ENCODE results near the gene RAB34. TPM values are rescaled to one million over a fixed set of nuclear protein-coding genes. Genes with fewer than 3 reads are reported as not detected.

RAB34 gene
- total RNA-seq, 1 donor from 2014 or later: 150 TPM

DNA sequence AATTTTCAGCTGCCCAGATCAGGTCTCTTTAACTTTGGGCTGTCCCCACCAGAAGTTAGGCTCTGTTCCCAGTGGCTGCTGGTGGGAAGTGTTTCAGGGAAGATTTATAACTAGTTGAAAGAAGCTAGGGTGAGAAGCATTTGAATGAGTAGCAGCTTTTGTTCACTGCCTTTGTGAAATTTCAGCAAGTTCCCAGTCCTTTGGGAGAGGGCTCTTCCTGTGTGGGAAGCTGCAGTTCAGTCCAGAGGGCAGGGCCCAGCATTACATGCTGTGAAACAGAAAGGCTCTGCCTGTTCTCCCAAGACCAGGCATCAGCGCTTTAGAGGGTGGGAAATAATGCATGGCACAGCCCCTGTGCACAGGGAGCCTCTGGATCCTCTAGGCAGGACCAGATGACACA lies 23.8 kb downstream of the RAB34 start:
- Histone ChIP-seq H3K27me3 (ENCODE audit: insufficient read depth, low read length) (no peaks in the 10 kb centered on the region), H3K4me1 (ENCODE audit: insufficient read depth, low read length) (no peaks in the 10 kb centered on the region), H3K79me2 (ENCODE audit: insufficient read depth, low read length) (no peaks in the 10 kb centered on the region), H3K27ac (ENCODE audit: low read depth, low read length) (no peak overlapping the region), H3K36me3 (ENCODE audit: insufficient read depth, low read length) (peaks cover 63% of the 10 kb centered on the region), H3K4me3 (ENCODE audit: insufficient read depth, low read depth, low read length) (no peak overlapping the region), H2AFZ (ENCODE audit: low read depth, low read length) (no peak overlapping the region), H3K9me3 (ENCODE audit: insufficient read depth, low read depth, low read length) (no peaks in the 10 kb centered on the region), H3K9ac (ENCODE audit: low read length) (no peak overlapping the region), H4K20me1 (ENCODE audit: insufficient read depth, low read length) (peaks cover 13% of the 10 kb centered on the region), H3K4me2 (ENCODE audit: low read length) (no peak overlapping the region)
- Mint-ChIP-seq H3K27ac (ENCODE audit: unreplicated experiment) (no peak overlapping the region), H3K4me3 (ENCODE audit: unreplicated experiment) (no peak overlapping the region), H3K4me1 (ENCODE audit: low read depth, unreplicated experiment) (no peaks in the 10 kb centered on the region), H3K36me3 (ENCODE audit: low read depth, unreplicated experiment) (peaks cover 21% of the 10 kb centered on the region), H3K9me3 (ENCODE audit: unreplicated experiment) (no peaks in the 10 kb centered on the region), H3K27me3 (ENCODE audit: low read depth, unreplicated experiment) (no peaks in the 10 kb centered on the region)
- DNase-seq (ENCODE audit: low read depth) (no peak), FAIRE-seq (no peak)
- TF ChIP-seq EZH2 (IDR thresholded peaks at IDR 0.05; ENCODE audit: insufficient read depth, low read length): no peak
- TF ChIP-seq, protein P1, sequence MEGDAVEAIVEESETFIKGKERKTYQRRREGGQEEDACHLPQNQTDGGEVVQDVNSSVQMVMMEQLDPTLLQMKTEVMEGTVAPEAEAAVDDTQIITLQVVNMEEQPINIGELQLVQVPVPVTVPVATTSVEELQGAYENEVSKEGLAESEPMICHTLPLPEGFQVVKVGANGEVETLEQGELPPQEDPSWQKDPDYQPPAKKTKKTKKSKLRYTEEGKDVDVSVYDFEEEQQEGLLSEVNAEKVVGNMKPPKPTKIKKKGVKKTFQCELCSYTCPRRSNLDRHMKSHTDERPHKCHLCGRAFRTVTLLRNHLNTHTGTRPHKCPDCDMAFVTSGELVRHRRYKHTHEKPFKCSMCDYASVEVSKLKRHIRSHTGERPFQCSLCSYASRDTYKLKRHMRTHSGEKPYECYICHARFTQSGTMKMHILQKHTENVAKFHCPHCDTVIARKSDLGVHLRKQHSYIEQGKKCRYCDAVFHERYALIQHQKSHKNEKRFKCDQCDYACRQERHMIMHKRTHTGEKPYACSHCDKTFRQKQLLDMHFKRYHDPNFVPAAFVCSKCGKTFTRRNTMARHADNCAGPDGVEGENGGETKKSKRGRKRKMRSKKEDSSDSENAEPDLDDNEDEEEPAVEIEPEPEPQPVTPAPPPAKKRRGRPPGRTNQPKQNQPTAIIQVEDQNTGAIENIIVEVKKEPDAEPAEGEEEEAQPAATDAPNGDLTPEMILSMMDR (IDR thresholded peaks at IDR 0.05; ENCODE audit: insufficient read depth, low read depth, low read length): no peak

DNA sequence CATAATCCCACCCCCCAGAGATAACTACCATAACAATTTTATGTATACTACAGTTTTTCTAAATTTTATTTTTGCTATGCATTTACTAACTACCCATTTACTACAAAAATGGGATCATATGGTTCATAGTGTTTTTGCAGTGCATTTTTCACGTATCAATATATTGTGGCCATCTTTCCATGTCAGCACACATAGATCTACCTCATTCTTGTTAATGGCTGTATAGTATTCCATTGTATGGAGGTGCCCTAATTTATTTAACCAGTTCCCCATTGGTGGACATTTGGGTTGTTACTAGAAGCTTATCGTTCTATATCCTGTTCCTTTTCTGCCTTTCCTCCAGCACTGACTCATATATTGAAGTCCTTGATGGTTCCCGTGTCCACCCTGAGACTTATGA lies 28.7 kb downstream of the RAB34 start:
- Histone ChIP-seq H3K4me2 (ENCODE audit: low read length) (no peak overlapping the region), H3K9ac (ENCODE audit: low read length) (no peak overlapping the region), H2AFZ (ENCODE audit: low read depth, low read length) (no peak overlapping the region), H3K27me3 (ENCODE audit: insufficient read depth, low read length) (no peaks in the 10 kb centered on the region), H3K27ac (ENCODE audit: low read depth, low read length) (no peak overlapping the region), H3K4me1 (ENCODE audit: insufficient read depth, low read length) (no peaks in the 10 kb centered on the region), H3K79me2 (ENCODE audit: insufficient read depth, low read length) (no peaks in the 10 kb centered on the region), H4K20me1 (ENCODE audit: insufficient read depth, low read length) (peaks cover 16% of the 10 kb centered on the region), H3K9me3 (ENCODE audit: insufficient read depth, low read depth, low read length) (no peaks in the 10 kb centered on the region), H3K4me3 (ENCODE audit: insufficient read depth, low read depth, low read length) (no peak overlapping the region), H3K36me3 (ENCODE audit: insufficient read depth, low read length) (peaks cover 73% of the 10 kb centered on the region)
- Mint-ChIP-seq H3K27me3 (ENCODE audit: low read depth, unreplicated experiment) (no peaks in the 10 kb centered on the region), H3K4me3 (ENCODE audit: unreplicated experiment) (no peak overlapping the region), H3K9me3 (ENCODE audit: unreplicated experiment) (no peaks in the 10 kb centered on the region), H3K4me1 (ENCODE audit: low read depth, unreplicated experiment) (no peaks in the 10 kb centered on the region), H3K36me3 (ENCODE audit: low read depth, unreplicated experiment) (peaks cover 33% of the 10 kb centered on the region), H3K27ac (ENCODE audit: unreplicated experiment) (no peak overlapping the region)
- DNase-seq (ENCODE audit: low read depth) (no peak), FAIRE-seq (no peak)
- no peak for TF ChIP-seq EZH2 (IDR thresholded peaks at IDR 0.05; ENCODE audit: insufficient read depth, low read length)
- TF ChIP-seq, protein P1 (IDR thresholded peaks at IDR 0.05; ENCODE audit: insufficient read depth, low read depth, low read length): no peak

DNA sequence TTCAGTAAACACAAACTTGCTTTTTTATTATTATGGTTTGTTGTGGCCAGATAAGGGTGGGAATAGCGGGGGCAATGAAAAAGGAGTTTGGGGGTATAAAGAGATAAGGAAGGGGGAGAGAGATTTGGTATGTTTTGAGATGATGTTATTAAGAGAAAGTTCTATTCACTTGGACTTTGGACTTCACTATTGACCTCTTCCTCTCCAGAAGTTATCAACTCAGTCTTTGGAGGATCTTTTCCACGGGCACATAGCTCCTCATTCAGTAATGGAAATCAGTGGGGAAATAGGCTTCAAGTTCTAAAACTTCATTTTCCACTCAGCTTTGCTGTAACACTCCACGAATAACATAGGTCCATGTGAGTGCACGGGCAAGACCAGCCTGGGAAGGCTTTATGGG lies 29.2 kb downstream of the RAB34 start:
- TF ChIP-seq EZH2 (IDR thresholded peaks at IDR 0.05; ENCODE audit: insufficient read depth, low read length): no peak
- TF ChIP-seq, protein P1 (IDR thresholded peaks at IDR 0.05; ENCODE audit: insufficient read depth, low read depth, low read length): no peak
- Histone ChIP-seq H3K4me2 (ENCODE audit: low read length) (no peak overlapping the region), H3K79me2 (ENCODE audit: insufficient read depth, low read length) (no peaks in the 10 kb centered on the region), H3K4me3 (ENCODE audit: insufficient read depth, low read depth, low read length) (no peak overlapping the region), H3K4me1 (ENCODE audit: insufficient read depth, low read length) (no peaks in the 10 kb centered on the region), H3K36me3 (ENCODE audit: insufficient read depth, low read length) (peaks cover 71% of the 10 kb centered on the region), H4K20me1 (ENCODE audit: insufficient read depth, low read length) (peaks cover 16% of the 10 kb centered on the region), H3K27ac (ENCODE audit: low read depth, low read length) (no peak overlapping the region), H2AFZ (ENCODE audit: low read depth, low read length) (no peak overlapping the region), H3K27me3 (ENCODE audit: insufficient read depth, low read length) (no peaks in the 10 kb centered on the region), H3K9ac (ENCODE audit: low read length) (no peak overlapping the region), H3K9me3 (ENCODE audit: insufficient read depth, low read depth, low read length) (no peaks in the 10 kb centered on the region)
- Mint-ChIP-seq H3K27me3 (ENCODE audit: low read depth, unreplicated experiment) (no peaks in the 10 kb centered on the region), H3K36me3 (ENCODE audit: low read depth, unreplicated experiment) (peaks cover 34% of the 10 kb centered on the region), H3K9me3 (ENCODE audit: unreplicated experiment) (no peaks in the 10 kb centered on the region), H3K27ac (ENCODE audit: unreplicated experiment) (no peak overlapping the region), H3K4me1 (ENCODE audit: low read depth, unreplicated experiment) (no peaks in the 10 kb centered on the region), H3K4me3 (ENCODE audit: unreplicated experiment) (no peak overlapping the region)
- FAIRE-seq: no peak
- no peak for DNase-seq (ENCODE audit: low read depth)
